ENCODE data around the gene EXD3.
"Not testable (repeated sequence)": the region's sequence is repeated elsewhere in the genome, so short reads cannot be mapped to it uniquely, and the experiment has no call there.

Gene EXD3

GRCh38 chr9:137454597-137455358 is 31.8 kb upstream of the EXD3 start:
- TF ChIP-seq, protein P1, sequence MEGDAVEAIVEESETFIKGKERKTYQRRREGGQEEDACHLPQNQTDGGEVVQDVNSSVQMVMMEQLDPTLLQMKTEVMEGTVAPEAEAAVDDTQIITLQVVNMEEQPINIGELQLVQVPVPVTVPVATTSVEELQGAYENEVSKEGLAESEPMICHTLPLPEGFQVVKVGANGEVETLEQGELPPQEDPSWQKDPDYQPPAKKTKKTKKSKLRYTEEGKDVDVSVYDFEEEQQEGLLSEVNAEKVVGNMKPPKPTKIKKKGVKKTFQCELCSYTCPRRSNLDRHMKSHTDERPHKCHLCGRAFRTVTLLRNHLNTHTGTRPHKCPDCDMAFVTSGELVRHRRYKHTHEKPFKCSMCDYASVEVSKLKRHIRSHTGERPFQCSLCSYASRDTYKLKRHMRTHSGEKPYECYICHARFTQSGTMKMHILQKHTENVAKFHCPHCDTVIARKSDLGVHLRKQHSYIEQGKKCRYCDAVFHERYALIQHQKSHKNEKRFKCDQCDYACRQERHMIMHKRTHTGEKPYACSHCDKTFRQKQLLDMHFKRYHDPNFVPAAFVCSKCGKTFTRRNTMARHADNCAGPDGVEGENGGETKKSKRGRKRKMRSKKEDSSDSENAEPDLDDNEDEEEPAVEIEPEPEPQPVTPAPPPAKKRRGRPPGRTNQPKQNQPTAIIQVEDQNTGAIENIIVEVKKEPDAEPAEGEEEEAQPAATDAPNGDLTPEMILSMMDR (IDR thresholded peaks at IDR 0.05; ENCODE audit: borderline replicate concordance, control extremely low read depth, extremely low read depth, insufficient read depth, missing control alignments): no peak
- no peak for DNase-seq (ENCODE audit: low spot score)
- in situ Hi-C loops (cut with MboI; ENCODE audit: low sequenced_read_pairs, unreplicated experiment): no loop called here

- TF ChIP-seq, protein P1 (IDR thresholded peaks at IDR 0.05; ENCODE audit: borderline replicate concordance, control extremely low read depth, extremely low read depth, insufficient read depth, missing control alignments): no peak
- in situ Hi-C loops (cut with MboI; ENCODE audit: low sequenced_read_pairs, unreplicated experiment): no loop called here
- peak; percentile 73 for DNase-seq (ENCODE audit: low spot score)
Observed at GRCh38 chr9:137454145-137454596, 31.2 kb upstream of the EXD3 start.

- DNase-seq (ENCODE audit: low spot score): peak; percentile 91
- in situ Hi-C loops (cut with MboI; ENCODE audit: low sequenced_read_pairs, unreplicated experiment): no loop called here
- TF ChIP-seq, protein P1 (IDR thresholded peaks at IDR 0.05; ENCODE audit: borderline replicate concordance, control extremely low read depth, extremely low read depth, insufficient read depth, missing control alignments): no peak
Observed at GRCh38 chr9:137453643-137454081, 30.7 kb upstream of the EXD3 start.

DNA sequence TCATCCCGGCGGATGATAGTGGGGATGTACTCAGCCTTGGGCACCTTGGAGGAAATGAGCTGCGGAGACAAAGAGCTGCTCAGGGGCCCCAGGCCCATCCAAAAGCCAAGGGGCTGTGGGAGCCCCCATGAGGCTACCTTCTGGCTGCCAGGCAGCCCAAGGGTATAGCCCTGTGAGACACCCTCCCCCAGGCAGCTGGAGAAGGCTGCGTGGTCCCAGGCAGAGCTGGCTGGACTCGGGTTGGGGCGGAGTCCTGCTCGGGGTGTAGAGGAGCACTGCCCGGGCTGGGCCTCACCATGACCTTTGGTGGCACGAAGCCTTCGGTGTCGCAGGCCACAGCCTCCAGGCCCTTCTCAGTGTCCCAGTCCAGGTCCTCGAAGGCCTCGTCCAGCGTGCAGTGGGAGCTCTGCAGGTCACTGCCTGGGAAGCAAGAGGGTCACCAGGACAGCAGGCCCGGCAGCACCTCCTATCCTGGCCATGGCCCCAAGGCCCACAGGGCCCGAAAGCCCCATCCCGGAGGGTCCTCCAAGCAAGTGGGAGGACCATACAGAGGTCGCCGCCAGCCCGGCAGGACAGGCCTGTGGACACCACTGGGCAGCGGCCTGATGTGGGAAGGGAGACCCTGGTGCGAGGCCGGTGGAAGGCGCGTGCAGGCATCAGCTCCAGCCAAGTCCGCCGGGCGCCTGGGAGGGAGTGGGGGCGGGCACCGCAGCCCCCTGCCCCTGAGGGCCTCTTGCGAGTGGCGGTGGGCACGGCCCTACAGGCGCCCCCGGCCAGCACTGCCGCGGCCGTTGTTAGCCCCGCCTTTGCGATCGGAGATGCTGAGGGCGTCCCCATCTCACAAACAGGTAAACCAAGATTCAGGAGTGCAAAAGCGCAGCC is 30.0 kb upstream of the EXD3 start:
- TF ChIP-seq, protein P1 (IDR thresholded peaks at IDR 0.05; ENCODE audit: borderline replicate concordance, control extremely low read depth, extremely low read depth, insufficient read depth, missing control alignments): no peak
- in situ Hi-C loops (cut with MboI; ENCODE audit: low sequenced_read_pairs, unreplicated experiment): no loop called here
- DNase-seq (ENCODE audit: low spot score): no peak

GRCh38 chr9:137452006-137452760 is 29.2 kb upstream of the EXD3 start:
- in situ Hi-C loops (cut with MboI; ENCODE audit: low sequenced_read_pairs, unreplicated experiment): no loop called here
- no peak for DNase-seq (ENCODE audit: low spot score)
- TF ChIP-seq, protein P1 (IDR thresholded peaks at IDR 0.05; ENCODE audit: borderline replicate concordance, control extremely low read depth, extremely low read depth, insufficient read depth, missing control alignments): no peak

DNA sequence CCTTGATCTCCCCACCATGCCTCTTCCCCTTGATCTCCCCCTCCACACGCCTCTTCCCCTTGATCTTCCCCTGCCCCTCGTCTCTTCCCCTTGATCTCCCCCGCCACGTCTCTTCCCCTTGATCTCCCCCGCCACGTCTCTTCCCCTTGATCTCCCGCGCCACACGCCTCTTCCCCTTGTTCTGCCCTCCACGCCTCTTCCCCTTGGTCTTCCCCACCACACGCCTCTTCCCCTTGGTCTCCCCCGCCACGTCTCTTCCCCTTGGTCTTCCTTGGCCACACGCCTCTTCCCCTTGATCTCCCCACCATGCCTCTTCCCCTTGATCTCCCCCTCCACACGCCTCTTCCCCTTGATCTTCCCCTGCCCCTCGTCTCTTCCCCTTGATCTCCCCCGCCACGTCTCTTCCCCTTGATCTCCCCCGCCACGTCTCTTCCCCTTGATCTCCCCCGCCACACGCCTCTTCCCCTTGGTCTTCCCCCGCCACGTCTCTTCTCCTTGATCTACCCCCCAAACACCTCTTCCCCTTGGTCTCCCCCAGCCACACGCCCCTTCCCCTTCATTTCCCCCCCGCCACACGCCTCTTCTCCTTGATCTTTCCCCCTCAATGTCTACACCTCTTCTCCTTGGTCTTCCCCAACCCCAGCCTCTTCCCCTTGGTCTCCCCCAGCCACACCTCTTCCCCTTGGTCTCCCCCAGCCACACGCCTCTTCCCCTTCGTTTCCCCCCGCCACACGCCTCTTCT is 28.5 kb upstream of the EXD3 start:
- DNase-seq (ENCODE audit: low spot score); in situ Hi-C loops (cut with MboI; ENCODE audit: low sequenced_read_pairs, unreplicated experiment): not testable (repeated sequence)

- in situ Hi-C loops (cut with MboI; ENCODE audit: low sequenced_read_pairs, unreplicated experiment); DNase-seq (ENCODE audit: low spot score): not testable (repeated sequence)
Observed at GRCh38 chr9:137450539-137451222, 27.7 kb upstream of the EXD3 start.
